ENCODE data around the gene ADGRL2.

ADGRL2 gene

DNA sequence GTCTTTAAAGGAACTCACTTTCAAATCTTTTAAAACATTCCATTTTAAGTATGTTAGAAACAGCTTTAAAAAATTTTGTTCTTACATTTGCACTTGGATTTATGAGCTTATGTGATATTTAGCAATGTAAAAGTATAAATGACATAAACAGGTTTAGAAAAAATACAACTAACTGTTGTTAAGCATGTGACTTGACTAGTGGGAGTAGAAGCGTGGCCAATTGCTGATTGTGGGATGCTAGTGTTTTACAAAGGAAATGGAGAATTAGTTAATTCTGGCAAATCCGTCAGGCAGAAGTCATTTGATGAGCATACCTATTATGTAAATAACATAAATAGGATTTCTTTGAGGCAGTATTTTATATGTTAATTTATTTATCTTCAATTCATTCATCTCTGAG is 175.8 kb downstream of the ADGRL2 start:
- in situ Hi-C loops (cut with MboI; ENCODE audit: low sequenced_read_pairs) = no loop called here

DNA sequence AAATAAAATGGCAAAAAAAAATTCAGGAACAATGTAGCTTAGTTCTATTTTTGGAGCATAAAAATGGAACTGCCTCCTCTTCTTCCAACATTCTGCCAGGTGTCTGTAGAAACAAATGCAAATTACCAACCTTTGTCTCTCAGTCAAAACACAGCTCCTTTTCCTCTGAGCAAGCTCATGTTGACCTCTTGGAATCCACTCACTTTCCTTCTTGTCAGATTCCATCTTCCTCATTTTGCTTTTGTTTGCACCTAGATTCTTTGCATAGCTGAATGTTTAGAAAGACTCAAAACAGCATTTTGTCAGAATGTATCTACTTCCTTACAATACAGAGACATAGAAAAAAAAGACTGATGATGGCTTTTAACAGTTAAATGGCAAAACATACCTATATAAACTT is 178.2 kb downstream of the ADGRL2 start:
- in situ Hi-C loops (cut with MboI; ENCODE audit: low sequenced_read_pairs) = no loop called here

DNA sequence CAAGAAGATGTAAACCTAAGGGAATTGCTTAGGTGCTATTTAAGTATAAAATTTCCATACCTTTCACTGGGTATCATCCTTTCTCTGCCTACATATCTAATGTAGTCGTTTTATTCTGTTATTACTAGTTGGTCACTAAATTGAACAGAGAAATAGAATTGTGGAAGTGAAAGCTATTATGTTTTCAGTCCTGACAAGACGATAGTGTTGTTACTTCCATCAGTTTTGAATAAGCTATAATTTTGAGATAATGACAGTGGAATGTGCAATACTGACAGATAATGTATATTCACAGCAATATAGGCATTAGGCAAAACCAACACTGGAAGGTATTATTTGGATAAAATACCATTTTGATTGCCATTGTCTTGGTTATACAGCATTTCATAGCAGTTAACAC is 181.8 kb downstream of the ADGRL2 start:
- in situ Hi-C loops (cut with MboI; ENCODE audit: low sequenced_read_pairs) = no loop called here

DNA sequence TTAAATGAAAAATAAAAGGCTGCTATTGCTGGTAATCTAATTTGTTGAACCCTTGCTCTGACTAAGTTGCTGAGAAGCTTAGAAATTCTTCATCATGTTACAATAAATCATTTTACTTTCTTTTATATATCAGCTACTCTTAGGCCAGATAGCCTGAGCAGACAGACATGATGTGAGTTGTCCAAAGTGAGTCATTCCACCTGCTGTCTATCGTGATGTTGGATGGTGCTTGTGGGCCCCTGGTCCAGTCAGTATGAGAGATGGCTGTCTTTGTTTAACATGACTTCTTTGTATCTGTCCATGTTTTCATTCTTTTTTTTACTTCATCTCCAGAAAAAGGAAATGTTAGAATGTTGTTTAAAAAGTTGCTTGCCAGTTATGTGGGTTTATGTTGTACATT is 188.8 kb downstream of the ADGRL2 start:
- in situ Hi-C loops (cut with MboI; ENCODE audit: low sequenced_read_pairs) = no loop called here

DNA sequence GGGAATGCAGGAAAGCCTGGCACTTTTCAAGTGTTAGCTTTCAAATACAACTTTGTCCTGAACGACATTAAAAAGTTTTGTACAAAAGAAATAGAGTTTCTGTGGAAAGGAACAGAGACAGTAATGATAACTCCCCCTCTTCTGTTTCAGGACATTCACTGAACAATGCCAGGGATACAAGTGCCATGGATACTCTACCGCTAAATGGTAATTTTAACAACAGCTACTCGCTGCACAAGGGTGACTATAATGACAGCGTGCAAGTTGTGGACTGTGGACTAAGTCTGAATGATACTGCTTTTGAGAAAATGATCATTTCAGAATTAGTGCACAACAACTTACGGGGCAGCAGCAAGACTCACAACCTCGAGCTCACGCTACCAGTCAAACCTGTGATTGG is 189.5 kb downstream of the ADGRL2 start:
- in situ Hi-C loops (cut with MboI; ENCODE audit: low sequenced_read_pairs) = no loop called here

DNA sequence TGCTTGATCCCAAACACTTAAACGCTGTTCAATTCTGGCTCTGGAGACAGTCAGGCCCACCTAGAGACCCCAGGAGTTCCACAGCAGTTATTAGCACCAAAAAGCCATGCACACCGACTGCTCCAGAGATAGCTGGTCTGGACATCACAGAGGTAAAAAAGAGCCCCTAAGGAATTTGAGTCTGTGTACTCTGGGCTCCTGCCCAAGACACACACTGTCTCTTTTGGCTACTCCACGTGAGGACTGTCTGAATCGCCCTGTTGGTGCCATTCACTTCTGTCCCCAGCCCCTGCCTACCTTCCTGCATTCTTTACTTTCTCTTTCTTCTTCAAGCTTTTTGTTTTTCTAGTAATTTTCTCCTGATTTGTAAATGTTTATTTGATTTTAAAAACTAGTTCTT is 197.4 kb downstream of the ADGRL2 start:
- in situ Hi-C loops (cut with MboI; ENCODE audit: low sequenced_read_pairs) = no loop called here

DNA sequence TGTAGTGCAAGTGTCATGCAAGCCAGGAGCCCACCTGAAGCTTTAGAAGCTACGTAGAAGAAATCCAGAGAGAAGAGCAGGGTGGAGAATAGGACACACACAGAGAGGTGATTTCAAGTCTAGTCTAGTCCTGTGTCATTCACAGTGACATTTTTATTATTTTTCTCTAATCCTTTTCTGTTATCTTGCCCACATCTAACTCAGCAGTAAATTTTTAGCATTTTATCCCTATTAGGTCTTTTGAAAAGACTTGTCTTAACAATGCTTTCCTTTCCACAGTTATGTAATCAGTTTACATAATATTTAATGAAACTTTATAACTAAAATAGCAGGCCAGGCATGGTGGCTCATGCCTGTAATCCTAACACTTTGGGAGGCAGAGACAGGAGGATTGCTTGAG is 198.6 kb downstream of the ADGRL2 start:
- in situ Hi-C loops (cut with MboI; ENCODE audit: low sequenced_read_pairs) = no loop called here

DNA sequence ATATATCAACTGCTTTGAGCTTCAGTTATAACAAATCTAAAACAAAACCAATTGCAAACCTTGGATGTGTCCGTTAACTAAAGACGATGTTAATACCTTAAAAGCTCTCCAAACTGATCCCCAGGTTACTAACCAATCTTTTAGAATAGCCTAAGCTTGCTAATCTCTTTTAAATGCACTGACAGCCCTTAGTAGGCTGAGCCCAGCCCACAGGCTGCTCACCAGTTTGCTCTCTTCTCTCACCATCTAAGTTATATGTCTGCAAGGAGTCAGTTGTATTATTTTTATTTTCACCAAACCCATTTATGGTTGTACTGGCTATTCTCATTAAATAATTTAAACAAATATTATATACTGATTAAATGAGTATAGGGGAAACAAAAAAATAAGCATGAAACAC is 199.5 kb downstream of the ADGRL2 start:
- in situ Hi-C loops (cut with MboI; ENCODE audit: low sequenced_read_pairs) = no loop called here

DNA sequence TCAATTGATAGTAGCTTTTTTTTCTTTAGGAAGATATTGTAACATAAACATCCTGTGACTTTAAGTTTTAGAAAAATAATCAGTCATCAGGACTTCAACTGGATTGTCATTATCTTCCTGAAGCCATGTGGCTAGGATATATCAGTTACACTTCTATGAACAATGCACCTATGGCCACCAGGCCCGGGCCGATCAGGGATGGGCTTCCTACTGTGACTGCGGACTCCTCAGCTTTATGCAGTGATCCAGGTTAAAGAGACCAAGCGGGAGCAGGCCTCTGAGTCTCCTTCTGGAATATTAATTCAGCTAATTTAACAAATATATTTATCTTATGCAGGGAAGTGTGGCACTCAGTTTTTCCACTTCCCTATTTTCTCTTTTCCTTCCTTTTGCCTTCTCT is 200.6 kb downstream of the ADGRL2 start:
- in situ Hi-C loops (cut with MboI; ENCODE audit: low sequenced_read_pairs) = no loop called here

DNA sequence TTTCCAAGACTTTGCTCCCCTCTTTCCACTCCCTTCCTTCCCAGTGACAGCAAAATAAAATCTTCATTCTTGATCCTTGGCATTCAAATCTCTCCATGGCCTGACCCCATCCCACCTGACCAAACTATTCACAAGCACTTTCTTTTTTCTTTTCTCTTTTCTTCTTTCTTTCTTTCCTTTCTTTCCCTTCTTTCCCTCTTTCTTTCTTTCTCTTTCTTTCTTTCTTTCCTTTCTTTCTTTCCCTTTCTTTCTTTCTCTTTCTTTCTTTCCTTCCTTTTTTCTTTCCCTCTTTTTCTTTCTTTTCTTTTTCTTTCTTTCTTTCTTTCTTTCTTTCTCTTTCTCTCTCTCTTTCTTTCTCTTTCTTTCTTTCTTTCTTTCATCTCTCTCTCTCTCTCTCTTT is 207.1 kb downstream of the ADGRL2 start:
- in situ Hi-C loops (cut with MboI; ENCODE audit: low sequenced_read_pairs) = no loop called here

DNA sequence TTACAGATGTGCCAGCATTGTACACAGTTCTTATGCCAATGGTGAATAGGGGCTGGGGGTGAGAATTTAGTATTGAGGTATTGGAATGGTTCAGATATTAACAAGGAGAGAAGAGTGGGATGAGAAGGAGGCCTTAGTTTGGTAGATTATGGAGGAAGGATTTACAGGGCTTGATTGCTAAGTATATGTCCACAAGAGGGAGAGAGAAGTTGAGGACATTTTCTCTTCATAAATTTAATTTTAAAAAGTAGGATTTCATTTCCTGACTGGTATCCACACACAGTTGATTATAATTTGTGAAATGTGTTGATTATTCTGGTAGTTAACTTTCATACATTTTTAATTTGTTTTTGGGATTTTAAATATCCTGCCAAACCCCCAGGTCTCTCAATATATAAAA is 213.0 kb downstream of the ADGRL2 start:
- in situ Hi-C loops (cut with MboI; ENCODE audit: low sequenced_read_pairs) = no loop called here

DNA sequence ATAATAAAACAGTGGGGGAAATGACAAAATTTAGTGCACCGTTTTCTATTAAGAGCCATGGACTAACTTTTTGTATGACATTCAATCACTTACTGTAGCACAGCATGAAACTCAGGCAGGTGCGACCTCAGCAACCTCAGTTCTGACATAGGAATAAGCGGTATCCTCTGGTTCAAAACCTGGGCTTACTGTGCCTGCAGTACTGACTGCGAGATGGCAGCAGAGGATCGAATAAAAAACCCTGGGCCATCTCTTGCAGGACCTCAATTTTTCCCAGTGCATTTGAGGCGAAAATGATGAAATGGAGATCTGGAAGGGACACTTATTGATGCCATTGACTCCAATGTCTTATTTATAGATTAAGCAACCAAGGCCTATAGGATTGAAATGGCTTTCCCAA is 214.7 kb downstream of the ADGRL2 start:
- in situ Hi-C loops (cut with MboI; ENCODE audit: low sequenced_read_pairs) = no loop called here

DNA sequence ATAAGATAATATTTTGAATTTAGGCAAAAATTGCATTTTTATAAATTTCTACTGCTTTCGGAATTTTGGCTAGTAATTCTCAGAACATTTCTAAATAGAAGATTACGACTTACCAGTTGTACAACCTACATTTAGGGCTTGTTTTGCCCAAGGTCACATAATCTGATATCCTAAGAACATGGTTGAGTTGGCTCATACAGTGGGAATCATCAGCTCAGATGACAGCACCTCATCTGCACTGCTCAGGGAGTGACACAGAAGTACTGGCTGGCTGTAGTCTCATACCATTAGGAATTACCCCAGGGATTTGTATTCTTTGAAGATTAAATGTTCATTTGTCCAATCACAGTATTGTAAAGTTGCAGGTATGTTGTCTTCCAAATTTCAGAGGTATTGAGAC is 217.6 kb downstream of the ADGRL2 start:
- in situ Hi-C loops (cut with MboI; ENCODE audit: low sequenced_read_pairs) = no loop called here

DNA sequence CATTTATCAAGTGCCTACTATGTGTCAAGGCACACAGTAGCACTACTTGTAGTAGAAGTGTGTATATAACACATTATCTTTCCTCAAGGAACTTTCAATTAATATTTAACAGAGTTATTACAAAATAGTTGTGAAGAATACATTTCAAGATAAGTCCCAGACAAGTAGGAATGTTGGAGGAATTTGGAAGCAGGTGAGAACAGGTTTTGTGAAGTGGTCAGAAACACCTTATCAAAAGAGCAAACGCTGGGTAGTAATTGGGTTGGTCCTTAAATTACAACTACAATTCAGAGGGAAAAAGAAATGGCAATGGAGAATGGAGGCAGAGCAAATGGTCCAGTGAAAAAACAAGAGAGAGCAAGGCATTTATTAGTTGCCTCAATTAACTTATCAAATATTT is 218.8 kb downstream of the ADGRL2 start:
- in situ Hi-C loops (cut with MboI; ENCODE audit: low sequenced_read_pairs) = no loop called here

DNA sequence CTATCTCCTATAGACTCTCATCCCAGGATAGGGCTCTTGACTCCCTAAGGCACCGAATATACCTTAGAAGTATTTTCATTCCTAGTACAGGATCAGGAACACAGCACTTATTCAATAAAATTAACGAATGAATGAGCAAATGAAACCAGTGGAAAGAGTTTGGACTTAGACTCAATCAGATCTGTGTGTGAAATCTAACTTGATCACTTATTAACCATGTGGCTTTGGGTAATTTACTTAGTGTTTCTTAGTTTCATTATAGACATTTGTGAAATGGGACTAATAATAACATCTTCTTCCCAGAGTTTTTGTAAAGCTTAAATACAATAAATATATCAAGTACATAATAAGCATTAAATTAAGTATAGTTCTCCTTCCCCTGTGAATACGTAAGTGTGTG is 230.1 kb downstream of the ADGRL2 start:
- in situ Hi-C loops (cut with MboI; ENCODE audit: low sequenced_read_pairs) = no loop called here

DNA sequence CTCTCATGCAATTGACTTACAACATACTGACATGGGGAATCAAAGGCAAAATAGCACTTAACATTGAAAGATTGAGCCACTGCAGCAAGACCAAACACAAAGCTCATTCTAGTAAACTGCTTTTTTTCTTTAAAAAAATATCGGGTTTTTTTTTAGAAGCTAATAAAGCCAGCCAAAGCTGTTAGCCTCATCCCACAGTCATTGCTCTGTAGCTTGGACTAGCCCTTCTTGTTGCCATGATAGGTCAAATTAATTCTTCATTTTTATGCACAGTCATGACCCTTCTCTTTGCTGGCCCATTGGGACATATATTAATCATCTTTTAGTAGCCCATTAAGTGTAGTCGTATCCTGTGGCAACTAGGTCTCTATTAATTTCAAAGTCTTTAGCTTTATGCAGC is 231.3 kb downstream of the ADGRL2 start:
- in situ Hi-C loops (cut with MboI; ENCODE audit: low sequenced_read_pairs) = no loop called here

DNA sequence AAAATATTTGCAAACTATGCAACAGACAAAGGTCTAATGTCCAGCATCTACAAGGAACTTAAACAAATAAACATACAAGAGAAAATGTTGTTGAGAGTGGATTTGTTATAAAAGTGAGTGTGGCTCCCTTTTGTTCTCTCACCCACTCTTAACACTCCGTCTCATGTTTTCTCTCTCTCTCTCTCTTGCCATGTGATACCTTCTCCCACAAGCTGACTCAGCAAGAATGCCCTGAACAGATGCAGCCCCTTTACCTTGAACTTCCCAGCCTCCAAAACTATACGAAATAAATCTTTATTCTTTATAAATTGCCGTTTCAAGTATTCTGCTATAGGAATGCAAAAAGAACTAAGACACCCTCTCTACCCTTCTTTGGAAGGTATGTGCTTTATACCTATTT is 234.1 kb downstream of the ADGRL2 start:
- in situ Hi-C loops (cut with MboI; ENCODE audit: low sequenced_read_pairs) = no loop called here
